Suppressor macrophage (primary cell): ENCODE results near the gene COL13A1.

Source experiments
- DNase-seq, 4 experiments: peaks; one replicate each; pipeline ENCODE4 v3.0.0-alpha.2; 2020 to 2022
- total RNA-seq, 17 experiments: gene quantifications; one replicate each; lab custom pipeline; 2026; ENCODE audit warnings: mixed read lengths in 6 of 17, inconsistent platforms in 3 of 17; lab: John Stamatoyannopoulos, UW

Gene COL13A1
- 0 to 9.3 (median 0.66) reads per million in 17 experiments for total RNA-seq

GRCh38 chr10:69801434-69802315 lies at the start of gene COL13A1:
TSS of gene COL13A1 (plus strand) at chr10:69801906. CDS start at chr10:69802424, 518 bp downstream.
- DNase-seq, result peak; percentile 49 to 70 (median 60)

- DNase-seq, result no peak
Observed at GRCh38 chr10:69752479-69752878, 49.2 kb upstream of the COL13A1 start.

- no peak for DNase-seq
Observed at GRCh38 chr10:69756279-69756678, 45.4 kb upstream of the COL13A1 start.

GRCh38 chr10:69757206-69757552 lies 44.5 kb upstream of the COL13A1 start:
- DNase-seq, result no peak

- peak; percentile 10 to 54 (median 36) for DNase-seq
Observed at GRCh38 chr10:69757553-69758309, 44.0 kb upstream of the COL13A1 start.

GRCh38 chr10:69758310-69758728 lies 43.4 kb upstream of the COL13A1 start:
- no peak for DNase-seq

GRCh38 chr10:69759641-69760040 lies 42.1 kb upstream of the COL13A1 start:
- DNase-seq, result no peak

GRCh38 chr10:69760072-69760471 lies 41.6 kb upstream of the COL13A1 start:
- DNase-seq, result no peak

GRCh38 chr10:69761320-69761719 lies 40.4 kb upstream of the COL13A1 start:
- DNase-seq, result no peak

- no peak for DNase-seq
Observed at GRCh38 chr10:69766161-69766910, 35.4 kb upstream of the COL13A1 start.

- DNase-seq, result no peak
Observed at GRCh38 chr10:69767793-69768192, 33.9 kb upstream of the COL13A1 start.

- DNase-seq, result no peak
Observed at GRCh38 chr10:69768386-69768785, 33.3 kb upstream of the COL13A1 start.

- DNase-seq, result no peak
Observed at GRCh38 chr10:69769395-69769992, 32.2 kb upstream of the COL13A1 start.

- peak; percentile 27 to 66 (median 44) for DNase-seq
Observed at GRCh38 chr10:69772933-69773704, 28.6 kb upstream of the COL13A1 start.

- DNase-seq, result no peak
Observed at GRCh38 chr10:69774596-69774995, 27.1 kb upstream of the COL13A1 start.

GRCh38 chr10:69780077-69780476 lies 21.6 kb upstream of the COL13A1 start:
- DNase-seq, result no peak

- no peak for DNase-seq
Observed at GRCh38 chr10:69781576-69781975, 20.1 kb upstream of the COL13A1 start.

- DNase-seq, result no peak
Observed at GRCh38 chr10:69783515-69783914, 18.2 kb upstream of the COL13A1 start.

- peak; percentile 24 to 47 (median 34) for DNase-seq
Observed at GRCh38 chr10:69786791-69787190, 14.9 kb upstream of the COL13A1 start.

GRCh38 chr10:69787681-69788080 lies 14.0 kb upstream of the COL13A1 start:
- no peak for DNase-seq

- DNase-seq, result peak in 3 of 4 experiments; percentile 9 to 23 (median 22)
Observed at GRCh38 chr10:69789164-69789576, 12.5 kb upstream of the COL13A1 start.

GRCh38 chr10:69791812-69792211 lies 9.9 kb upstream of the COL13A1 start:
- no peak for DNase-seq
